Measurements from ENCODE around the gene NCKAP5.

GRCh38 chr2:132974467-132975095, 593.7 kb downstream of the NCKAP5 start:
- TF ChIP-seq KLF9 (CRISPR knock-in tag; IDR thresholded peaks at IDR 0.05; ENCODE audit: low read depth): no peak
- no peak for TF ChIP-seq HINFP (CRISPR knock-in tag; IDR thresholded peaks at IDR 0.05; ENCODE audit: low read depth)
- TF ChIP-seq RARA (CRISPR knock-in tag; IDR thresholded peaks at IDR 0.05): no peak
- no peak for TF ChIP-seq ZBTB46 (CRISPR knock-in tag; IDR thresholded peaks at IDR 0.05; ENCODE audit: borderline replicate concordance)
- no peak for TF ChIP-seq SUZ12 (IDR thresholded peaks at IDR 0.05; ENCODE audit: low read depth, low read length)
- no peak for TF ChIP-seq ZNF720 (CRISPR knock-in tag; IDR thresholded peaks at IDR 0.05)
- no peak for TF ChIP-seq POLR2A (IDR thresholded peaks at IDR 0.05; ENCODE audit: insufficient read depth in 1 of 2, low read depth in 2 of 2, low read length in 2 of 2)
- no peak for TF ChIP-seq ZFP62 (CRISPR knock-in tag; IDR thresholded peaks at IDR 0.05)

Measured in HepG2 (cell line).